GM12878 (cell line): ENCODE results near the gene RAB6B.

Experiments
- EZH2 ChIP-seq: IDR thresholded peaks from 2 replicates; pipeline ENCODE4 v1.6.1; 2012; ENCODE audit warnings: low read depth, mild to moderate bottlenecking, control low read depth, inconsistent platforms, low read length, borderline replicate concordance; ENCODE audit not compliant: control insufficient read depth
- GABPA ChIP-seq: IDR thresholded peaks from 2 replicates; pipeline ENCODE4 v1.6.1; 2014; ENCODE audit warnings: antibody characterized with exemption, low read depth, mild to moderate bottlenecking, inconsistent platforms
- TBL1XR1 ChIP-seq: IDR thresholded peaks from 2 replicates; pipeline ENCODE4 v1.6.1; 2012; ENCODE audit warnings: low read depth, low read length, improper control_type of control experiment
- TF ChIP-seq, protein P1 (sequence below), 3 experiments: IDR thresholded peaks in 2 of 3; conservative IDR thresholded peaks in 1 of 3; 2 replicates each; pipeline ENCODE4 v1.5.1; 2011; ENCODE audit warnings: low read depth in 3 of 3, low read length in 3 of 3, mild to moderate bottlenecking in 3 of 3, control low read depth in 2 of 3, moderate library complexity in 2 of 3, inconsistent platforms in 1 of 3, mixed read lengths in 1 of 3; ENCODE audit not compliant: control insufficient read depth in 2 of 3, insufficient read depth in 1 of 3; ENCODE audit errors: extremely low read depth in 1 of 3
- TF ChIP-seq, protein P2 (sequence below): fragments of 450-650 bp; conservative IDR thresholded peaks from 2 replicates; pipeline ENCODE4 v1.6.1; 2017; ENCODE audit warnings: mild to moderate bottlenecking, moderate library complexity

DNA sequence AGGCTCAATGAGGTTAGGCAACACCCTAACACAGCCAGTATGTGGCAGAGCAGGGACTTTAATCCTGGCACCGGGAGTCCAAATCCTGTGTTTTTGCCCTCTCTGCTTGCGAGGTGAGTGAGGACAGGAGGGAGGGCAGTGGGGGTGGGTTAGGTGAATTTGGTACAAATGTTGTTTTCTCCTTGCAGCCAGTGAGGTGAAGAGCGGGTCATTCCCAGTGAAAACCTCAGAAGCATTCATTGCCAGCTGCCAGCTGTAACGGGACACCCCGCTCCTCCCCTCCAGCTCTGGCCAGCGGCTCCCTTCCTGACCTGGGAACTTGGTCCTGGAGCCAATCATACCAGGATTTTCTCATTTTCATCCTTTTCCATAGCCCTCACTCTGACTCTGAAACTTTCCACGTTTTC is 45.7 kb upstream of the RAB6B start:
- TF ChIP-seq GABPA, result no peak
- TF ChIP-seq, protein P1, sequence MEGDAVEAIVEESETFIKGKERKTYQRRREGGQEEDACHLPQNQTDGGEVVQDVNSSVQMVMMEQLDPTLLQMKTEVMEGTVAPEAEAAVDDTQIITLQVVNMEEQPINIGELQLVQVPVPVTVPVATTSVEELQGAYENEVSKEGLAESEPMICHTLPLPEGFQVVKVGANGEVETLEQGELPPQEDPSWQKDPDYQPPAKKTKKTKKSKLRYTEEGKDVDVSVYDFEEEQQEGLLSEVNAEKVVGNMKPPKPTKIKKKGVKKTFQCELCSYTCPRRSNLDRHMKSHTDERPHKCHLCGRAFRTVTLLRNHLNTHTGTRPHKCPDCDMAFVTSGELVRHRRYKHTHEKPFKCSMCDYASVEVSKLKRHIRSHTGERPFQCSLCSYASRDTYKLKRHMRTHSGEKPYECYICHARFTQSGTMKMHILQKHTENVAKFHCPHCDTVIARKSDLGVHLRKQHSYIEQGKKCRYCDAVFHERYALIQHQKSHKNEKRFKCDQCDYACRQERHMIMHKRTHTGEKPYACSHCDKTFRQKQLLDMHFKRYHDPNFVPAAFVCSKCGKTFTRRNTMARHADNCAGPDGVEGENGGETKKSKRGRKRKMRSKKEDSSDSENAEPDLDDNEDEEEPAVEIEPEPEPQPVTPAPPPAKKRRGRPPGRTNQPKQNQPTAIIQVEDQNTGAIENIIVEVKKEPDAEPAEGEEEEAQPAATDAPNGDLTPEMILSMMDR (IDR thresholded peaks at IDR 0.05 in 2 of 3, conservative IDR thresholded peaks at IDR 0.05 in 1 of 3; ENCODE audit: control insufficient read depth in 2 of 3, extremely low read depth in 1 of 3, insufficient read depth in 1 of 3, low read depth in 3 of 3, low read length in 3 of 3), result no peak
- TF ChIP-seq, protein P2, sequence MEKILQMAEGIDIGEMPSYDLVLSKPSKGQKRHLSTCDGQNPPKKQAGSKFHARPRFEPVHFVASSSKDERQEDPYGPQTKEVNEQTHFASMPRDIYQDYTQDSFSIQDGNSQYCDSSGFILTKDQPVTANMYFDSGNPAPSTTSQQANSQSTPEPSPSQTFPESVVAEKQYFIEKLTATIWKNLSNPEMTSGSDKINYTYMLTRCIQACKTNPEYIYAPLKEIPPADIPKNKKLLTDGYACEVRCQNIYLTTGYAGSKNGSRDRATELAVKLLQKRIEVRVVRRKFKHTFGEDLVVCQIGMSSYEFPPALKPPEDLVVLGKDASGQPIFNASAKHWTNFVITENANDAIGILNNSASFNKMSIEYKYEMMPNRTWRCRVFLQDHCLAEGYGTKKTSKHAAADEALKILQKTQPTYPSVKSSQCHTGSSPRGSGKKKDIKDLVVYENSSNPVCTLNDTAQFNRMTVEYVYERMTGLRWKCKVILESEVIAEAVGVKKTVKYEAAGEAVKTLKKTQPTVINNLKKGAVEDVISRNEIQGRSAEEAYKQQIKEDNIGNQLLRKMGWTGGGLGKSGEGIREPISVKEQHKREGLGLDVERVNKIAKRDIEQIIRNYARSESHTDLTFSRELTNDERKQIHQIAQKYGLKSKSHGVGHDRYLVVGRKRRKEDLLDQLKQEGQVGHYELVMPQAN, result no peak
- TF ChIP-seq TBL1XR1, result no peak
- TF ChIP-seq EZH2, result no peak
